Ovary (tissue), 9 donors: Measurements from ENCODE around the gene NDUFS7. TPM values are rescaled to one million over a fixed set of nuclear protein-coding genes. Genes with fewer than 3 reads are reported as not detected.

Experiments used
- DNase-seq, 5 donors: peaks; one replicate each; pipeline ENCODE4 v3.0.0-alpha.2; 2019 to 2020
- H3K27ac ChIP-seq, 2 donors: fragments of 200-600 bp; one replicate each; pipeline versions ENCODE4 v1.5.1 to v1.8.0; 2019 to 2022
- H3K27me3 ChIP-seq: fragments of 200-600 bp; one replicate; pipeline ENCODE4 v1.8.0; 2022
- H3K36me3 ChIP-seq: fragments of 200-600 bp; sonication (generic); one replicate; pipeline ENCODE4 v1.5.1; 2019
- H3K4me1 ChIP-seq: one replicate; pipeline ENCODE4 v1.8.1; 2013; ENCODE audit warnings: mild to moderate bottlenecking, moderate library complexity; ENCODE audit not compliant: insufficient read depth
- H3K4me3 ChIP-seq: fragments of 200-600 bp; sonication (generic); one replicate; pipeline ENCODE4 v1.5.1; 2017
- H3K9me3 ChIP-seq, 2 donors: fragments of 200-600 bp in 1 of 2; sonication (generic) in 1 of 2; one replicate each; pipeline versions ENCODE4 v1.5.1 to v1.8.1; 2013 to 2019; ENCODE audit warnings: mild to moderate bottlenecking in 1 of 2, moderate library complexity in 1 of 2
- EP300 ChIP-seq: sonication (generic); formaldehyde crosslinking; IDR thresholded peaks from one replicate; pipeline ENCODE4 v1.6.1; 2017; ENCODE audit warnings: antibody characterized with exemption
- POLR2A ChIP-seq: fragments of 450-650 bp; IDR thresholded peaks from one replicate; pipeline ENCODE4 v1.6.1; 2017; ENCODE audit warnings: antibody characterized with exemption, mild to moderate bottlenecking, moderate library complexity
- WGBS, 3 donors: extraction: QIAGEN DNeasy Blood & Tissue Kit in 1 of 3; methylation state at CpG; one replicate each; pipeline versions ENCODE4 v1.1.5 to v1.1.7; 2013 to 2017; 5-methylcytosine and 5-hydroxymethylcytosine counted together
- intact Hi-C, 4 donors: fragments of 100-400 bp; cut with DNase I; formaldehyde crosslinking; loops; one replicate each; pipeline versions ENCODE4 v1.11.0 to v1.15.1; 2022 to 2023
- polyA plus RNA-seq, 2 donors: library from polyadenylated mRNA; stranded (reverse); fragments of 200-250 nt in 1 of 2; fragments of 350-450 nt in 1 of 2; fragmentation: Illumina TruSeq in 1 of 2; extraction: RNeasy Lipid Tissue Mini Kit (QIAGEN cat#74804) in 1 of 2; gene quantifications; one replicate each; pipeline ENCODE4 v1.2.3, GENCODE V29; 2013 to 2014
- total RNA-seq, 7 donors: library from RNA; depleted of rRNA in 2 of 7; stranded (reverse); fragments of >200 nt in 2 of 7; fragmentation: NEBNext Ultra II Directional in 3 of 7; extraction: Animal tissue kit (Norgen Biotek cat#: 25700) in 3 of 7; gene quantifications; one replicate each; pipeline versions ENCODE4 v1.1.0 to v1.2.4, GENCODE V29; 2016 to 2023
- TF ChIP-seq, protein P1 (sequence below), 3 donors: fragments of 450-650 bp in 2 of 3; fragments of 200-600 bp in 1 of 3; IDR thresholded peaks; one replicate each; pipeline versions ENCODE4 v1.5.1 to v1.8.0; 2016 to 2022; ENCODE audit warnings: antibody characterized with exemption in 3 of 3, mild to moderate bottlenecking in 1 of 3
- donor health status: DM: no; HTN: no; CAD: no; lungs with moderate emphysema.
- donor health status: DM: no; HTN: no; CAD: no.
- donor health status: Bipolar disorder and iron deficiency.
- donor health status: DM: yes; HTN: yes; CAD: no.
- donor health status: DM: no; HTN: no; CAD: no.
- donor health status: DM: yes; HTN: yes; CAD: no.

The NDUFS7 gene
- total and polyA plus RNA-seq, 9 donors = 0.72 to 112 (median 79.9) TPM

DNA sequence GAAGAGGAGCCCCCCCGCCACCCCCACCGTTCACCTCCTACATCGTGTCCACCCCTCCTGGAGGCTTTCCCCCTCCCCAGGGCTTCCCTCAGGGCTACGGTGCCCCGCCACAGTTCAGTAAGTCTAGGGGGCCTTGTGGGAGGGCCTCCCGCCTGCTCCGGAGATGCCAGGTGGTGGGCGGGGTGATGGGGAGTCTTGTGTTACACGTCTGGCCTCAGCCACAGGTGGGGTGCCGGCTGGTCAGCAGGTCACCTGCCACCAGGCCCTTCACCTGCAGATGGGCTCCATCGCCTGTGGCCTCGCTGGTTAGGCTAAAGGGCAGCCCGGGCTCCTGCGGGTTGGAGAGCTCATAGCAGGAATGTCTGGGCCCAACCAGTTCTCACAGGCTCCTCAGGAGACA, 46.5 kb downstream of the NDUFS7 start:
- no peak for DNase-seq
- Histone ChIP-seq H3K4me1 (no peaks in the 10 kb centered on the region), H3K36me3 (no peaks in the 10 kb centered on the region), H3K27me3 (no peaks in the 10 kb centered on the region), H3K27ac (no peak overlapping the region), H3K4me3 (no peak overlapping the region), H3K9me3 (no peaks in the 10 kb centered on the region)
- WGBS, 3 donors = 78 to 84% (median 80%) methylated on average over 13 to 14 of the region's 14 CpGs
- intact Hi-C loops = no loop called here
- TF ChIP-seq POLR2A (no peak), EP300 (no peak)
- TF ChIP-seq, protein P1, sequence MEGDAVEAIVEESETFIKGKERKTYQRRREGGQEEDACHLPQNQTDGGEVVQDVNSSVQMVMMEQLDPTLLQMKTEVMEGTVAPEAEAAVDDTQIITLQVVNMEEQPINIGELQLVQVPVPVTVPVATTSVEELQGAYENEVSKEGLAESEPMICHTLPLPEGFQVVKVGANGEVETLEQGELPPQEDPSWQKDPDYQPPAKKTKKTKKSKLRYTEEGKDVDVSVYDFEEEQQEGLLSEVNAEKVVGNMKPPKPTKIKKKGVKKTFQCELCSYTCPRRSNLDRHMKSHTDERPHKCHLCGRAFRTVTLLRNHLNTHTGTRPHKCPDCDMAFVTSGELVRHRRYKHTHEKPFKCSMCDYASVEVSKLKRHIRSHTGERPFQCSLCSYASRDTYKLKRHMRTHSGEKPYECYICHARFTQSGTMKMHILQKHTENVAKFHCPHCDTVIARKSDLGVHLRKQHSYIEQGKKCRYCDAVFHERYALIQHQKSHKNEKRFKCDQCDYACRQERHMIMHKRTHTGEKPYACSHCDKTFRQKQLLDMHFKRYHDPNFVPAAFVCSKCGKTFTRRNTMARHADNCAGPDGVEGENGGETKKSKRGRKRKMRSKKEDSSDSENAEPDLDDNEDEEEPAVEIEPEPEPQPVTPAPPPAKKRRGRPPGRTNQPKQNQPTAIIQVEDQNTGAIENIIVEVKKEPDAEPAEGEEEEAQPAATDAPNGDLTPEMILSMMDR (IDR thresholded peaks at IDR 0.05) = no peak

DNA sequence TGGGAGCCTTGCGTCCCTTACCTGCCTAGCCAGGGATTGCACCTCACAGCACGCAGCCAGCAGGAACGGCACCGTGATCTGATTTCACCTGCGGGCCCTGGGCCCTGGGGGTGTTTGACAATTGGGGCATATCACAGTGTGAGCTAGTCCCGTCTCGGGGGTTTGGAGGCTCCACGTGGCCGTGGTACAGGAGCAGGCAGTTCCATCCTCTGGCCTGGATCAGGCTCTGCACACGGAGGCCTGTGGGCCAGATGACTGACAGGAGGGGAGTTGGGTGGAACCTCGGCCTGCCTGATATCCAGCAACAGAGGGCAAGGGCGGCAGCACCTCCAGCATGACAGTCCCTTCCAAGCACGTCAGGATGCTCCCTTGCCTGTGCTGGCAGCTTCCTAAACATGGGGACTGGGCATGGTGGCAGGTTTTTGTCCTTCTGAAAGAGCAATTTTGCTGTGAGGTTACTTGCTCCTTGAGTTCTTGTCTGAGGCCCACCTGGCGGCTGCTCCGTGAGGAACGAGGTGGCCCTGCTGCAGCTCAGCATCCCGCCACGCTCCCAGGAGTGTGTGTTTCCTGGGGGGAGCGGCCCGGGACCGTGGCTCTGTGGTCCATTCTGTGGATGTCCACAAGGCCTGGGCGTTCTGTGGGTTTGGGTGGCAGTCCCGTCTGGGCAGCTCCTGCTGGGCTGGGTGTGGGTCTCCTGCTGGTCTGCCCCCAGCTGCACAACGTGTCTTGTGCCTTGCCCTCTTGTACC, 48.2 kb downstream of the NDUFS7 start:
- intact Hi-C loops = no loop called here
- H3K36me3 ChIP-seq = no peaks in the 10 kb centered on the region
- 84 to 89% (median 86%) methylated on average over 23 to 24 of the region's 24 CpGs for WGBS, 3 donors
- H3K27me3 ChIP-seq = no peaks in the 10 kb centered on the region
- no peaks in the 10 kb centered on the region for H3K4me1 ChIP-seq
- no peaks in the 10 kb centered on the region for H3K9me3 ChIP-seq
- no peak overlapping the region for H3K27ac ChIP-seq
- TF ChIP-seq POLR2A = no peak
- TF ChIP-seq EP300 = no peak
- TF ChIP-seq, protein P1 (IDR thresholded peaks at IDR 0.05) = no peak
- no peak overlapping the region for H3K4me3 ChIP-seq
- peak in 1 of 5 donors; percentile 21 for DNase-seq

DNA sequence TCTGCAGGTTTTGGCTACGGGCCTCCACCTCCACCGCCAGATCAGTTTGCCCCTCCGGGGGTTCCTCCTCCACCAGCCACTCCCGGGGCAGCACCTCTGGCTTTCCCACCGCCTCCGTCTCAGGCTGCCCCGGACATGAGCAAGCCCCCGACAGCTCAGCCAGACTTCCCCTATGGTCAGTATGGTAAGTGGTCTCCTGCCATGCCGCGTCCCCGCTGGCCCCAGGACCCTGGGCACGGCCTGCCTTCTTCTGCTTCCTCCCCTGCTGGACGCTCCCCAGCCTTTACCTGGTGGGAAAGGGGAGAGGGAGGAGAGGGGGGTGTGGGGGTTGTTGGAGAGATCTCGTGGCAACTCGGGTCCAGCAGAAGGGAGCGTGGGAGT, 48.8 kb downstream of the NDUFS7 start:
- Histone ChIP-seq H3K36me3 (no peaks in the 10 kb centered on the region), H3K9me3 (no peaks in the 10 kb centered on the region), H3K4me3 (no peak overlapping the region), H3K27me3 (no peaks in the 10 kb centered on the region), H3K27ac (no peak overlapping the region), H3K4me1 (no peaks in the 10 kb centered on the region)
- no peak for TF ChIP-seq EP300
- TF ChIP-seq, protein P1 (IDR thresholded peaks at IDR 0.05) = no peak
- TF ChIP-seq POLR2A = no peak
- 81 to 83% (median 82%) methylated on average over 16 of the region's 16 CpGs for WGBS, 3 donors
- no peak for DNase-seq
- intact Hi-C loops = no loop called here

DNA sequence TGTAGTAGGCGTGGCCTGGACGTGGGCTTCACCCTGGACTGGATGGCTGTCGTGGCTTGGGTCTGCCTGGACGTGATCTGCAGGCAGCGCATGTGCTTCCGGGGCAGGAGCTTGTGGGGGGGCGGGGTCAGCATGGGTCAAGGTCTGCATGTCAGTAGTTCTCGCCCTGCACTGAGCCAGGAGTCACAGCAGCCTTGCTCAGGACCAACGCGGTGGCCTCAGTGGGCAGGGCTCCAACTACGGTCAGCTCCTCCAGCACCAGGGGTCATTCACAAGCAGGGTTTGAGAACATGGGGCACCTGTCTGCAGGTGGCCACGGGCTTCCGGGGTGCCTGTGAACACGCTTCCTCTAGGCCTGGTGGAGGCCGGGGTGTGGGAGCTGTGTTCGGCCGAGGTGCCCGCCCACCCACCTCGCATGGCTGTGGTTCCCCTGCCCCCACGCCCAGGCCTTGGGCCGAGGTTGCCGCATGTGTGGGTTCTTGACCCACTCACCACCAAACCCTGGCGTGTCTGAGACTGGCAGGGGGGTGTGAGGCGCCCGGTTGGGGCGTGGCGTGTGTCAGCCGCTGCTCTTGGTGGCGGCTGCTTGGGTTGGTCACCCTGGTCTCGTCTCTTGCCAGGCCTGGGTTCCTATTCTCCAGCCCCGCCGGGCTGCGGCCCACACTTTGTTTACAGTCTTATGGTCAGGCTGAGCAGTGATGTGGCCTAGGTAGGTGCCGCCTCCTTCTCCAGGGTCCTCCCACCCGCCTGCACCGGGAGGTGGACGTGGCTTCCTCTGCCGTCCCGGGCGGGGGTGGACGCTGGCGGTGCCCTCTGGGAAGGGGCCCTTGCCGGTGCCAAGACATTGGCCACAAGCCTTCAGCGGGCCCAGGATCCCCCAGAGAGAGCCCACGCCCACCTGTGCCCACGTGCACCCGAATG, 49.7 kb downstream of the NDUFS7 start:
- H3K4me1 ChIP-seq = no peaks in the 10 kb centered on the region
- TF ChIP-seq, protein P1 (IDR thresholded peaks at IDR 0.05) = no peak
- no peak for TF ChIP-seq POLR2A
- TF ChIP-seq EP300 = no peak
- H3K9me3 ChIP-seq = no peaks in the 10 kb centered on the region
- no peak for DNase-seq
- no peaks in the 10 kb centered on the region for H3K36me3 ChIP-seq
- H3K4me3 ChIP-seq = no peak overlapping the region
- H3K27ac ChIP-seq = no peak overlapping the region
- 73 to 79% (median 74%) methylated on average over 34 to 47 of the region's 47 CpGs for WGBS, 3 donors
- intact Hi-C loops = no loop called here
- no peaks in the 10 kb centered on the region for H3K27me3 ChIP-seq
